NT2/D1 (cell line): ENCODE data around the gene TPO.

Experiments
- SUZ12 ChIP-seq: IDR thresholded peaks from 2 replicates; pipeline ENCODE4 v1.6.1; 2011; ENCODE audit not compliant: insufficient read length, insufficient read depth; ENCODE audit errors: extremely low read depth
- YY1 ChIP-seq: IDR thresholded peaks from 2 replicates; pipeline ENCODE4 v1.6.1; 2011; ENCODE audit not compliant: insufficient read length, insufficient read depth
- ZNF274 ChIP-seq: IDR thresholded peaks from 2 replicates; pipeline ENCODE4 v1.6.1; 2011; ENCODE audit warnings: mild to moderate bottlenecking, low read depth, low read length

GRCh38 chr2:1556286-1556685, 143.0 kb downstream of the TPO start:
- TF ChIP-seq ZNF274 = no peak
- no peak for TF ChIP-seq SUZ12
- TF ChIP-seq YY1 = no peak
